ENCODE results near the gene CAMKV. TPM values are rescaled to one million over a fixed set of nuclear protein-coding genes. Genes with fewer than 3 reads are reported as not detected.

Gene CAMKV
- total and polyA plus RNA-seq, 10 of the 15 experiments (the other 5 are each of a cell fraction or from before 2014, with no cell fraction given), result 0.06 to 0.20 TPM; not detected in 8

DNA sequence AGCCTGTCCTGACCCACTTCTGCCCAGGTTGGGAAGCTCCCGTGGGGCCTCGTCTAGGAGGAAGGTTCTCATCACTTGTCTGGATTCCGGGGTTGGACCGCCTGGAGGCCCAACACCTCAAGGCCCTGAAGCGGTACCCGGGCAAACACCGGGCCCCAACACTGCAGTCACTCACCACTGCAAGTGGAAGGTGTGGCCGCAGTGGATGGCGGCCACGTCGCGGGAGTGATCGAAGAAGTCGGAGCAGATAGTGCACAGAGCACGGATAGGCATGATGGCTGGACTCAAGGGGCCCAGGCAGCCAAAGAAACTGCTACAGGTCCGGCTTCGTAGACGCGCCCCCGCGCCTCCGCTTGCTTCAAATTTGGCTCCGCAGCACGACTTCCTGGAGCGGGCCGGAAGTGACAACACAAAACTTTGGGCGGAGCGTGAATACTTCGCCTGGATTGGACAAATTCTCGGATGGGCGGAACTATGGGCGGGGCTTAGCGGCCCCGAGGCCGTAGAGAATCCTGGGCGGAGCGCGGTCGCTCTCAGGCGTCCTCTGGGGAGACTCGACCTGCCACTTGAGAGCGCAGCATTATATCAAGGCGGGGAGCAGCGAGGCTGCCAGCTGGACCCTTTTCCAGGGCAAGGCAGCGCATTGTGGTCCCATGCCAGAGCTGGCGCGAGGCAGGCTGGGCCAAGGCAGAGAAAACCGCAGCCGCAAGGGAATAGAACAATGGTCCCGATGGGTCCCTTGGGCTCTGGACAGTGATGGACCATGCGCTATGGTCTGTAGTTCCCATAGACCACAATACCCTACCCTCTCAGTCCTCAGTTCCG, 13.3 kb downstream of the CAMKV start, which contains the start of gene TRAIP (continued):
- TF ChIP-seq, protein P1, sequence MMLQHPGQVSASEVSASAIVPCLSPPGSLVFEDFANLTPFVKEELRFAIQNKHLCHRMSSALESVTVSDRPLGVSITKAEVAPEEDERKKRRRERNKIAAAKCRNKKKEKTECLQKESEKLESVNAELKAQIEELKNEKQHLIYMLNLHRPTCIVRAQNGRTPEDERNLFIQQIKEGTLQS (IDR thresholded peaks at IDR 0.05; ENCODE audit: borderline replicate concordance, extremely low read depth, low read depth, low read length), result no peak
- TF ChIP-seq, protein P2, sequence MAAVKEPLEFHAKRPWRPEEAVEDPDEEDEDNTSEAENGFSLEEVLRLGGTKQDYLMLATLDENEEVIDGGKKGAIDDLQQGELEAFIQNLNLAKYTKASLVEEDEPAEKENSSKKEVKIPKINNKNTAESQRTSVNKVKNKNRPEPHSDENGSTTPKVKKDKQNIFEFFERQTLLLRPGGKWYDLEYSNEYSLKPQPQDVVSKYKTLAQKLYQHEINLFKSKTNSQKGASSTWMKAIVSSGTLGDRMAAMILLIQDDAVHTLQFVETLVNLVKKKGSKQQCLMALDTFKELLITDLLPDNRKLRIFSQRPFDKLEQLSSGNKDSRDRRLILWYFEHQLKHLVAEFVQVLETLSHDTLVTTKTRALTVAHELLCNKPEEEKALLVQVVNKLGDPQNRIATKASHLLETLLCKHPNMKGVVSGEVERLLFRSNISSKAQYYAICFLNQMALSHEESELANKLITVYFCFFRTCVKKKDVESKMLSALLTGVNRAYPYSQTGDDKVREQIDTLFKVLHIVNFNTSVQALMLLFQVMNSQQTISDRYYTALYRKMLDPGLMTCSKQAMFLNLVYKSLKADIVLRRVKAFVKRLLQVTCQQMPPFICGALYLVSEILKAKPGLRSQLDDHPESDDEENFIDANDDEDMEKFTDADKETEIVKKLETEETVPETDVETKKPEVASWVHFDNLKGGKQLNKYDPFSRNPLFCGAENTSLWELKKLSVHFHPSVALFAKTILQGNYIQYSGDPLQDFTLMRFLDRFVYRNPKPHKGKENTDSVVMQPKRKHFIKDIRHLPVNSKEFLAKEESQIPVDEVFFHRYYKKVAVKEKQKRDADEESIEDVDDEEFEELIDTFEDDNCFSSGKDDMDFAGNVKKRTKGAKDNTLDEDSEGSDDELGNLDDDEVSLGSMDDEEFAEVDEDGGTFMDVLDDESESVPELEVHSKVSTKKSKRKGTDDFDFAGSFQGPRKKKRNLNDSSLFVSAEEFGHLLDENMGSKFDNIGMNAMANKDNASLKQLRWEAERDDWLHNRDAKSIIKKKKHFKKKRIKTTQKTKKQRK (IDR thresholded peaks at IDR 0.05; ENCODE audit: low read depth, low read length), result peak; percentile 62; the same call in 1 of the 2 replicates
- TF ChIP-seq YY1 (IDR thresholded peaks at IDR 0.05; ENCODE audit: low read depth, low read length) (0 out of 2 replicates have a peak, but pooled peaks have one; percentile 5), MYC (IDR thresholded peaks at IDR 0.05; ENCODE audit: insufficient read depth, insufficient read length, insufficient replicate concordance, low read length, severe bottlenecking) (no peak), LARP7 (IDR thresholded peaks at IDR 0.05) (peak; percentile 25; the same call in 1 of the 2 replicates), GATAD2B (conservative IDR thresholded peaks at IDR 0.05; ENCODE audit: low read depth) (peak; percentile 72; the same call in 1 of the 2 replicates), BCL11A (IDR thresholded peaks at IDR 0.05; ENCODE audit: low read depth, low read length) (no peak), MEF2B (IDR thresholded peaks at IDR 0.05; ENCODE audit: partially characterized antibody, poor library complexity, severe bottlenecking) (peak; percentile 88), PAX5 (IDR thresholded peaks at IDR 0.05; ENCODE audit: borderline replicate concordance, low read depth, low read length) (no peak), NR2C1 (IDR thresholded peaks at IDR 0.05) (no peak), HDGF (IDR thresholded peaks at IDR 0.05) (no peak), ZBED1 (IDR thresholded peaks at IDR 0.05; ENCODE audit: borderline replicate concordance) (no peak), SP1 (IDR thresholded peaks at IDR 0.05; ENCODE audit: low read depth, low read length) (peak; percentile 86), CEBPB (IDR thresholded peaks at IDR 0.05; ENCODE audit: borderline replicate concordance in 1 of 2, low read depth in 2 of 2, low read length in 2 of 2) (no peak), IKZF1 (conservative IDR thresholded peaks at IDR 0.05) (peak; percentile 21)
- TF ChIP-seq, protein P3, sequence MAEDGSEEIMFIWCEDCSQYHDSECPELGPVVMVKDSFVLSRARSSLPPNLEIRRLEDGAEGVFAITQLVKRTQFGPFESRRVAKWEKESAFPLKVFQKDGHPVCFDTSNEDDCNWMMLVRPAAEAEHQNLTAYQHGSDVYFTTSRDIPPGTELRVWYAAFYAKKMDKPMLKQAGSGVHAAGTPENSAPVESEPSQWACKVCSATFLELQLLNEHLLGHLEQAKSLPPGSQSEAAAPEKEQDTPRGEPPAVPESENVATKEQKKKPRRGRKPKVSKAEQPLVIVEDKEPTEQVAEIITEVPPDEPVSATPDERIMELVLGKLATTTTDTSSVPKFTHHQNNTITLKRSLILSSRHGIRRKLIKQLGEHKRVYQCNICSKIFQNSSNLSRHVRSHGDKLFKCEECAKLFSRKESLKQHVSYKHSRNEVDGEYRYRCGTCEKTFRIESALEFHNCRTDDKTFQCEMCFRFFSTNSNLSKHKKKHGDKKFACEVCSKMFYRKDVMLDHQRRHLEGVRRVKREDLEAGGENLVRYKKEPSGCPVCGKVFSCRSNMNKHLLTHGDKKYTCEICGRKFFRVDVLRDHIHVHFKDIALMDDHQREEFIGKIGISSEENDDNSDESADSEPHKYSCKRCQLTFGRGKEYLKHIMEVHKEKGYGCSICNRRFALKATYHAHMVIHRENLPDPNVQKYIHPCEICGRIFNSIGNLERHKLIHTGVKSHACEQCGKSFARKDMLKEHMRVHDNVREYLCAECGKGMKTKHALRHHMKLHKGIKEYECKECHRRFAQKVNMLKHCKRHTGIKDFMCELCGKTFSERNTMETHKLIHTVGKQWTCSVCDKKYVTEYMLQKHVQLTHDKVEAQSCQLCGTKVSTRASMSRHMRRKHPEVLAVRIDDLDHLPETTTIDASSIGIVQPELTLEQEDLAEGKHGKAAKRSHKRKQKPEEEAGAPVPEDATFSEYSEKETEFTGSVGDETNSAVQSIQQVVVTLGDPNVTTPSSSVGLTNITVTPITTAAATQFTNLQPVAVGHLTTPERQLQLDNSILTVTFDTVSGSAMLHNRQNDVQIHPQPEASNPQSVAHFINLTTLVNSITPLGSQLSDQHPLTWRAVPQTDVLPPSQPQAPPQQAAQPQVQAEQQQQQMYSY (CRISPR knock-in tag; IDR thresholded peaks at IDR 0.05), result no peak
- TF ChIP-seq, protein P4, sequence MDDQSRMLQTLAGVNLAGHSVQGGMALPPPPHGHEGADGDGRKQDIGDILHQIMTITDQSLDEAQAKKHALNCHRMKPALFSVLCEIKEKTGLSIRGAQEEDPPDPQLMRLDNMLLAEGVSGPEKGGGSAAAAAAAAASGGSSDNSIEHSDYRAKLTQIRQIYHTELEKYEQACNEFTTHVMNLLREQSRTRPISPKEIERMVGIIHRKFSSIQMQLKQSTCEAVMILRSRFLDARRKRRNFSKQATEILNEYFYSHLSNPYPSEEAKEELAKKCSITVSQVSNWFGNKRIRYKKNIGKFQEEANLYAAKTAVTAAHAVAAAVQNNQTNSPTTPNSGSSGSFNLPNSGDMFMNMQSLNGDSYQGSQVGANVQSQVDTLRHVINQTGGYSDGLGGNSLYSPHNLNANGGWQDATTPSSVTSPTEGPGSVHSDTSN (IDR thresholded peaks at IDR 0.05; ENCODE audit: insufficient replicate concordance, low read depth, low read length), result no peak
- TF ChIP-seq, protein P5, sequence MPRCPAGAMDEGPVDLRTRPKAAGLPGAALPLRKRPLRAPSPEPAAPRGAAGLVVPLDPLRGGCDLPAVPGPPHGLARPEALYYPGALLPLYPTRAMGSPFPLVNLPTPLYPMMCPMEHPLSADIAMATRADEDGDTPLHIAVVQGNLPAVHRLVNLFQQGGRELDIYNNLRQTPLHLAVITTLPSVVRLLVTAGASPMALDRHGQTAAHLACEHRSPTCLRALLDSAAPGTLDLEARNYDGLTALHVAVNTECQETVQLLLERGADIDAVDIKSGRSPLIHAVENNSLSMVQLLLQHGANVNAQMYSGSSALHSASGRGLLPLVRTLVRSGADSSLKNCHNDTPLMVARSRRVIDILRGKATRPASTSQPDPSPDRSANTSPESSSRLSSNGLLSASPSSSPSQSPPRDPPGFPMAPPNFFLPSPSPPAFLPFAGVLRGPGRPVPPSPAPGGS (IDR thresholded peaks at IDR 0.05; ENCODE audit: borderline replicate concordance, insufficient read depth, low read depth, low read length, poor library complexity, severe bottlenecking), result no peak

All from GM12878 (cell line).